AG04449 (cell line): ENCODE measurements around the gene TALDO1.

Experiments used
- CTCF ChIA-PET: fragments of 350-600 bp; formaldehyde crosslinking; extraction: SDS; loops from one replicate; lab custom pipeline; 2021; ENCODE audit warnings: antibody characterized with exemption; lab: Yijun Ruan, JAX
- POLR2A ChIA-PET: fragments of 400-600, 350-600 bp; formaldehyde crosslinking; extraction: SDS; loops from one replicate; lab custom pipeline; 2020; ENCODE audit warnings: antibody characterized with exemption, inconsistent platforms; lab: Yijun Ruan, JAX
- DNase-seq: peaks from one replicate; pipeline ENCODE4 v3.0.0-alpha.2; 2010; ENCODE audit warnings: low read depth, low spot score
- H3K4me3 ChIP-seq: 2 replicates; pipeline ENCODE4 v1.5.1; 2011; ENCODE audit warnings: low read depth, mild to moderate bottlenecking, control low read depth, low read length
- CTCF ChIP-seq: IDR thresholded peaks from one replicate; pipeline ENCODE4 v1.5.1; 2011; ENCODE audit warnings: mild to moderate bottlenecking, moderate library complexity, low read length, control low read depth, inconsistent platforms; ENCODE audit not compliant: insufficient read depth; ENCODE audit errors: missing control alignments

Gene TALDO1

DNA sequence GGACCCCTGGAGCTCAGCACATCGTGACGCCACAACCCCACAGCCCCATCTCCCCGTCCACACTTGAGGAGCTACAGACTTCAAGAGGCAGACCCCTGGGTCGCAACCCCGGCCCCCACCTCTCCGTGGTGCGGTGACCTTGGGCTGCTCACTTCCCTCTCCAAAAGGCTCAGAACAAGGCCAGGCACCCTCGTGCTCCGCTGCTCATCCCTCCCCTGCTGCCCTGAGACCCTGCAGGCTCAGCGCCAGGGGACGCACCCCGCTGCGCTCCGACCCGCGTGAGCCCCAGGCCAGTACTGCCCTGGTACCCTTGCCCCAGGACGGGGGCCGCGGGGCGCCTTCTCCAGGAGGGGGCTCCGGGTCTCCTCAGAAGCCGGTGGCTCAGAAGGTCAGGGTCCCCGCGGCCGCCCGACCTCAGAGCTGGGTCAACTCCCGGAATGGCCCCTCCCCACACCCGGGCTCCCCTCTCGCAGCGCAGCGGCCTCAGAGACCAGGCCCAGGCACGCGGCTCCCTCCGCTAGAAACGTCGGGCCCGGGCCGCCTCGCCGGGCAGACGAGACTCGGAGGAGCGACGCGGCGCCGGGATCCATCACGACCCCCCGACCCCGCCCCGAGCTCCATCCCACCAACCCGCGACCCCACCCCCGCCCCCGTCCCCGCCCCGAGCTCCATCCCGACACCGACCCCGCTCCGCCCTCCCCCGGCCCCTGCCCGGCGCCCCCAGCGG lies 29.5 kb downstream of the TALDO1 start:
- no peak for DNase-seq
- TF ChIP-seq CTCF = no peak
- H3K4me3 ChIP-seq = peak overlapping the region; percentile 73
- CTCF ChIA-PET = interaction anchor here (0.7 to 5.1 kb wide), 6 partner anchors 9 to 222 kb away, joined by 3 to 25 read pairs (median 4); no protein-coding TSS in a partner anchor
- POLR2A ChIA-PET = interaction anchor here (0.5 to 1.9 kb wide), 3 partner anchors 13 to 18 kb away, joined by 3 to 10 read pairs (median 4); no protein-coding TSS in a partner anchor

- TF ChIP-seq CTCF = no peak
- CTCF ChIA-PET = interaction anchor here (0.7 to 5.1 kb wide), 7 partner anchors 8 to 55 kb away, joined by 3 to 25 read pairs (median 3); partner anchors contain the start of gene SLC25A22
- H3K4me3 ChIP-seq = peak within 1 kb of the TSS; percentile 73
- POLR2A ChIA-PET = interaction anchor here (1.9 kb wide), 1 partner anchor 18 kb away, joined by 10 read pairs; no protein-coding TSS in a partner anchor
- DNase-seq = no peak
Observed at GRCh38 chr11:777288-778255, 30.3 kb downstream of the TALDO1 start, which contains the start of gene GATD1. Gene GATD1, minus strand, starts transcription at chr11:777487. Its CDS starts 25 bp downstream, at chr11:777462.

DNA sequence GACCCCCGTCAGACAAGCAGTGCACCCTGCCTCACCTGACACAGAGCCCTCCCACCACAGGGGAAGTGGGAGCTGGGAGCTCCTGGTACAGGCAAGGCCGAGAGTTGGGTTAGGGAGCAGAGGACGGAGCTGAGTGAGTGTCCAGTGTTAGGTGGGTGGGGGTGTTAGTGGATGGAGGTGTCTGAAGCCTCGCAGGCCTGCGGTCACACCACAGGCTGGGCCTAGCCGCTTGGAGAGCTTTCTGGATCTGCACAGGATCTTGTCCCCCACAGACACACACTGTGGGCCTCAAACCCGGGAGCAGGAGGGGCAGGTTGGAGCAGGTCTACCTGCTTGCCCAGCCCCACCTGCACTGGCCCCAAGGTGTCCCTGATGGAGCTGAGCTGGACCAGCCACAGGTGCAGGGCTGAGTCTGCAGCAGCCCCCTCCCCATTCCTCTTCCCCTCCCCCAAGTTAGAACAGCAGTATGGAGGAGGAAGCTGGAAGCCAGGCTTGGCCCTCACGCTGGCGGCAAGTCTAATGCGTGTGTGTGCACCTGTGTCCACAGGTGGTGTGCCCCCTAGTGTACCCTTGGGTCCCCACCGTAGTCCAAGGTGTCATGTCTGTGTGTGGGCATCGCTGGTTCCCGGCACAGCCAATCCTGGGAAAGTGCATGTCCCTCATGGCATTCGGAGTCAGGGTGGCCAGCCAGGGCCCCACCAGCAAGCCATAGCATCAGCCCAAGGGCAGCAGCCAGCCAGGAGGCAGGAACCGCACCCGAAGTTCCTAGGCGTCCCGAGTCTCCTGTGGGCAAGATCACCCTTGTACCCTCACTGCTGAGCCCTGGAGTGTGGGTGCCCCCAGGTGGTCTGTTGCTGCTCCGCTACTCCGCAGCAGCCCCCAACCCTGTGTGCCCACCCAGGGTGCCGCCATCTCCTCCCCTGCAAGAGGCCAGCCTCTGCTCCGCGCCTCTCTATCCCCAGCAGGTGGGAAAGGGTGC lies 32.0 kb downstream of the TALDO1 start:
- CTCF ChIA-PET = interaction anchor here (0.9 to 5.1 kb wide), 3 partner anchors 15 to 56 kb away, joined by 3 to 25 read pairs (median 4); no protein-coding TSS in a partner anchor
- DNase-seq = no peak
- POLR2A ChIA-PET = no interaction called here
- TF ChIP-seq CTCF = no peak
- H3K4me3 ChIP-seq = no peak overlapping the region

- DNase-seq = no peak
- CTCF ChIA-PET = no interaction called here
- no peak for TF ChIP-seq CTCF
- no peak overlapping the region for H3K4me3 ChIP-seq
- POLR2A ChIA-PET = no interaction called here
Observed at GRCh38 chr11:779955-780532, 32.8 kb downstream of the TALDO1 start.
